GM19193 (cell line): ENCODE data around the gene PDGFD.

Source experiments
- POLR2A ChIP-seq: IDR thresholded peaks from 4 replicates; pipeline ENCODE4 v1.6.1; 2011; ENCODE audit not compliant: insufficient read depth, insufficient read length; ENCODE audit errors: extremely low read depth

Gene PDGFD

DNA sequence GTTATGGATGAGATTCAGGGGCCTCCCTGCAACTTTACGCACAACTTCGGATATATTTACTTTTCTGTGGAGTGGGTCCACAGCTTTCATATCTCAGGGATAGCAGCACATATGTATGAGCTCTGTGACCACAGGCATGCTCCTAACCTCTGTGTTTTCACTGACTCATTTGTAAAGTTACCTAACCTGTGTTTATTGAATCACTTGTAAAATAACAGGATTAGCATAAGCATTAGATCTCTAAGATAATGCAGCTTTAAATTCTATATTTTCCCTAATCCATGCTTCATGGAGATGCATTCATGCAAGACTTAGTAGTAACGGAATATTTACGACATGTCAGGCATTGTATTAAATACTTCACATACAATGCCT, 175.4 kb downstream of the PDGFD start:
- TF ChIP-seq POLR2A: no peak

DNA sequence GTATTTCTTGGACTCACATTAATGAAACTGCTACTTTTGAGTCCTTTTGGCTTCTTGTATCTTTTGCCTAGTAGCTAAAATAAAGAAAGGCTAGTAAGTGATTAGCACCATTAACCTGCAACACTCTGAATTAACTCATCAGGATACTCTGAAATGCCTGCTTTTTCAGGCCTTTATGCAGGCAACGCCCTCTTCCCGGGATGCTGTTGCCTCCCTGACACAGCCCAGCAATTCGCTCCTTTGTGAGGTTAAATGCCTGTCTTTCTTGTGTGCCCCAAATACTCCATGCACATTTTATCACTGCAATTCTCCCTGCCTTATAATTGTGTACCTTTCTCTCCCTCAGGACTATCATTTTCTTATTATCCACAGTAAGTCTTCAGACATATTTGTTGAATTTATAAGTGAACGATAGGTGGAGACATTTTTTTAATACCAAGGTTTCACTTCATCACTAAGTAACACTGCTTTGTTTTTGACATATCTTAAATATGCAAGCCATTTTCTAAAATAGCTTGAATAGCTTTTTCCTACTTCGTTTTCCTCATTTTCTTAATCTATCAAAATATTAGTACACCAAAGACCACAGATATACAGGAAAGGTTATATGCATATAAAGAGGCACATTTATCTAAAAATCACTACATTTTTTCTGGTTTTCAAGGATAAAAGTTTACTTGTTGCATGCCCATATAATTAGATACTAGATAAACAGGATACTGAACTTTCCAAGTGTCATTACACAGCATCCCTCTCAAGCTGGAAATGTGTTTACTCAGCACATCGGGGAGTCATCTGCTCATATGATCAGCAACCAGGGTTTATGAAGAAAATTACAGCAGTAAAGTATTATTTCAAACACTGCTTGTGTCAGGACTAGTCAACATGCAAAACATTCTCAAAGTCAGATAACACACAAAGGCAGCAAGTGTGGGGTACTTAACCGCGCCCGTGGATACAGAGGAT, 176.0 kb downstream of the PDGFD start:
- no peak for TF ChIP-seq POLR2A

- no peak for TF ChIP-seq POLR2A
These were observed 178.9 kb downstream of the PDGFD start for GRCh38 chr11:103985041-103985440.

- no peak for TF ChIP-seq POLR2A
These were observed 183.8 kb downstream of the PDGFD start for GRCh38 chr11:103980108-103980507.

DNA sequence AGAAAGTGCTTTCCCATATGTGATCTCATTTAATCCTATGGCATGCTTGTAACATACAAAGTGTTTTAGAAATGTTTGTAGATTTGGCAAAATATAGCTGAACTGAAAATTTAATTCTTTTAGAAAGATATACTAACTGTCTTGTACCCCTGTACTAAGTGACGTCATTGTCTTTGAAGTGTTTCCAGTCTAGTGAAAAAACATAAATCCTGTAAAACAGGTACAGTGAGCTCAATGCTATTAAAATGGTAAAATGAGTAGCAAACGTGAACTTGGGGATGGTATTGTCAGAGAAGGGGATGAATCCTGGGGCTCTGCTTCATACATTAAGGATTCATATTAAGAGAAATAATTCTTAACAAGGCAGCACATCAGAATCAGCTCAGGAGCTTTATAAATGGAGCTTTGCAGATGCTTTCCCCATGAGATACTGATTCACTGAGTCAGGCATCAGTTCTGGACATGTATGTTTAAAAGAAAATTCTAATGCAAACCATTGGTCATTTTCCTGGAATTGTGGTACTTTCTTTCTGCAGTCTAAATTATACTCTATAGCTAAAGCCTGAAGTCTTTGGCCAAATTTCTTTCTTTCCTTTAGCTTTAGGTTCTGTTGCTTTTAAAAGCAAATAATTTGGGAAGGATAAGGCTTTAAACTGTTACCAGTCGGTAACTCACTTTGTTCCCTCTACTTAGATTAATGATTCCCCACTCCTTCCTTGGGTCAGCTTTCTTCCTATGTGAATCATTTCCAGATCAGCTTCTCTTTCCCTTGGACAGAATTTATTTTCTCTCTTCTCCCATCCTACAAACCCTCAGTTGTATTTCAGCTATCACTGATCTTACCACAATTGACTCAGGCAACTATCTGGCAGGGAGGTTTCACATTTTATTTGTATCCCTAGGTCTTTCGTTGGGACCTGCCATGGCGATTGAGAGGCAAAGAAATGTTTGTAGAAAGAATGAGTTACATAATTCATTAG, 185.0 kb downstream of the PDGFD start:
- no peak for TF ChIP-seq POLR2A

DNA sequence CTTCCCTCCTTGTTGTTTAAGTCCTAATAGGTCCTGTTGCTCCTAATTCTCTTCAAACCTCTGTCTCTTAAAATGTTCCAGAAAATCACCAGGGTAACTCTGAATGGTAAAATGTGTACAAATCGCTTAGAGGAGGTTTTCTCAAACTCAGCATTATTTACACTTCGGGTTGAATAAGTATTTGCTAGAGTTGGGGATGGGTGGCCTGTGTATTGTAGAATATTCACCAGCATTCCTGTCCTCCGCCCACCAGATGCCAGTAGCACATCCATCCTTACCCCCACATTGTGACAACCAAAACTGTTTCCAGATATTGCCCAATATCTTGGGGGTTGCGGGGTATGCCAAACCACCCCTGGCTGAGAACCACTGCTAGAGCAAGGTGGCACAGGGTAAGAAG, 191.9 kb downstream of the PDGFD start:
- TF ChIP-seq POLR2A: no peak

DNA sequence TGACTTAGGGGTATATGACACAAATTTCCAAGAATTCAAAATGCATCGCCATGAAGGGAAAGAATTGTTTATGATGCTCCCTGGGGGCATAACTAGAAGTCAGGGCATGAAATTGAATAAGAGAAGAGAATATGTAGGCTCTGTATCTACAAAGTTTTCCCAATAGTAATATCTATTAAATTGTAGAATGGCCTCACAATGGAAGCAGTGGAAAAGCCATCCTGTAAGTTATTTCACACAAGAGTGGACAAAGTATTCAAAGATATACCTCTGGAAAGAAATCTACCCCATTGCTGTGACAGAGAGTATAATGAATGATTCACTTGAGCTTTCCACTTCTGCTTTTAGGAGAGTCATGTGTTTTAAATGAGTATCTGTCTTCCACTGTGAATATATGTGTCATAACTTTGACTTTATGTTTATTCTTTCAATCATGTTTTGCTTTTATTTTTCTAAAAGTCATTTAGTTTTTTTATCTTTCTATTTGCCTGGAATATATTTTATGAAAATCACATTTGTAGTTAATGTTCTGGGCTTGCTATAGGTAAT, 193.2 kb downstream of the PDGFD start:
- TF ChIP-seq POLR2A: no peak

GRCh38 chr11:103968685-103969084, 195.3 kb downstream of the PDGFD start:
- TF ChIP-seq POLR2A: no peak

DNA sequence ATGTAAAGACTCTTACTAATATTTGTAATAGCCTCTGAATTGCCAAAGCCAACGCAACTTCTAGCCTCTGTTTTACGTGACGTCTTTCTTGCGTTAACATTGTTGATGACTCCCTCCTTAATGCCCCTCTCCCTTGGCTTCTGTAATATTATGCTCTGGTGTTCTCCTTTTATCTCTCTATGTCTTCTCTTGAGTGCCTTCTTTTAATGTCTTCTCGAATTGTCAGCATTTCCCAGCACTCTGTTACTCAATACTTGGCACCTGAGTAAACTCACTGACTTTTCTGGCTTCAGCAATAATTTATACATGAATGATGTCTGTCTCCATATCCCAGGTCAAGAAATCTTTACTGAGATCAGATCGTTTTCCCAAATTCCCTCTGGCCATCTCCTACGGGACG, 196.0 kb downstream of the PDGFD start:
- no peak for TF ChIP-seq POLR2A

GRCh38 chr11:103964390-103964789, 199.6 kb downstream of the PDGFD start:
- no peak for TF ChIP-seq POLR2A

- no peak for TF ChIP-seq POLR2A
These were observed 200.3 kb downstream of the PDGFD start for GRCh38 chr11:103963648-103964047.

DNA sequence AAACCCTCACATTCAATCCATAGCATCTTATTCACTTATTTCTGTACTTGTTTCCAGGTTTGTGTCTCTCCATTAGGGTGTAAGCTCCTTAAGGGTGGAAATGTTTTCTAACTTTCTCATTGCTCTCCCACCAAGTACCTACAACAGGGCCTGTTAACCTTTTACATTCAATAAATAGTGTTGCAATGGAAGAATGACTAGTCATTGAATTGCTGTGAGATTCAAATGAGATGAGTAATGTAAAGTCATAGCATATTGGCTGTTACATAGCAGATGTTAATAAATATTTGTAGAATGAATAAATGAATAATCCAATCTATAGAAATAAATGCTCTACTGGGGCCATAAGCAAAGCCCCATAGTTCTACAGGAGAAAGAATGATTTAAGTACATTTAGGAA, 202.9 kb downstream of the PDGFD start:
- no peak for TF ChIP-seq POLR2A

- TF ChIP-seq POLR2A: no peak
These were observed 203.8 kb downstream of the PDGFD start for GRCh38 chr11:103960108-103960507.

DNA sequence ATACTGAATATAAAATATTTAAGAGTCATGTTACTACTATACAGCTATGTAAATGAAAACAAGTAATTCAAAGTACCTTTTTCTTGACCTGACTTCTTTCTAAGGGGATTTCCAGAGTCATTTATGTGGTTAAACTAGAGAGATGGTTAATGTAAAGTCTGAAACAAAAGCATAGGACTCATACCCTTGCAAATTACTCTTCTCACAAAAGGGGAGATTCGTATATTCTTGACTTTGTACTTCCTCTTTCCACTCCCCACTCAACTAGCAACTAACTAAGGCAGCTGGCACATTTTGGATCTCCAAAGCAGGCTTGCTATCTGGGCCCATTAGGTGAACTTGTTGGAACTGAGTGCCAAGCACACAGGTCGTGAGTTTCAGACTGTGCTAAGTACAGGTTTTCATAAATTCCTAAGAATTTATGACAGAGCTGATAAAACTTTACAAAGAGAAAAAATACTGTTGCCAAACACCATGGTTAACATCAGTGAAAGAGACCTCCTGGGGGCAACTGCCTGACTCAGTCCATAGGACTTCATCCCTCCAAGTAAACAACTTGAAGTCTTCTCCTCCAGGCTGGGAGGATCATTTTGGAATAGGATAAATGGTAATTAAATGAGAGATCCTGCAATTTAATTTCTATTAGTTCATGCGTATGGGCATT, 204.5 kb downstream of the PDGFD start:
- TF ChIP-seq POLR2A: no peak
